ENCODE data around the gene CDC25B. TPM values are rescaled to one million over a fixed set of nuclear protein-coding genes. Genes with fewer than 3 reads are reported as not detected.

CDC25B gene
- total and polyA plus RNA-seq, 2 of the 13 experiments (the other 11 are each of a cell fraction or from before 2014, with no cell fraction given), result 14.5 to 19.4 TPM

DNA sequence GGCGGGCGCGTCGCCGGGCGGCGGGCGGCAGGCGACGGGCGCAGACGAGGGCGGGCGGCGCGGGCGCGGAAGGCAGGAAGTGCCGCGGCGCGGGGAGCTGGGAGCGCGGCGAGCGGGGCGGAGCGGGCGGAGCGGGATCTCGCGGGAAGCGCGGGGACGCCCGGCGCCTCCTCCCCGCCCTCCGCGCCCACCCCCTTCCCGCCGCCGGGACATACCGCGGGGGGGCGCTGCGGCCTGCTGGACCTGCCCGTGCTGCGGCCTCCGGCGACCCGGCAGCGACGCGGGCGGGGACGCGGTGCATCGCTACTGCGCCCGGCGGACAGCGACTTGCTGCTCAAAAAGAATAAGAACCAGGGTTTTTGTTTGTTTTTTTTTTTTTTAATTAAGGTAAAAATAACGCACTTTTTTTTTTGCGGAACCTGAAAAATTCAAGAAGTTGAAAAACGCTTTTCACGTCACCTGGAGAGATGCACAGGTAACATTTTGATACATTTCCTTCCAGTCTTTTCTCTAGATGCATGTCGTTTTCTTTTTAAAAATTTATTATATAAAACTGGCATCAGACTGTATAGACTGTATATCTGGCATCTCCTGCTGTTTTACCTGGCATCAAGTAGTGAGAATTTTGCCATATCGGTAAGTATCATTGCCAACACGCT, 9.3 kb upstream of the CDC25B start, which contains the start of gene CENPB (continued):
- TF ChIP-seq FOXA3 (CRISPR knock-in tag; IDR thresholded peaks at IDR 0.05) (peak; percentile 53; the same call in 1 of the 2 replicates), ATF7 (IDR thresholded peaks at IDR 0.05) (no peak), ATF7 (CRISPR knock-in tag; IDR thresholded peaks at IDR 0.05) (no peak), PCBP2 (optimal IDR thresholded peaks at IDR 0.05; ENCODE audit: low read depth, low read length, poor library complexity, severe bottlenecking) (no peak)
- TF ChIP-seq, protein P1, sequence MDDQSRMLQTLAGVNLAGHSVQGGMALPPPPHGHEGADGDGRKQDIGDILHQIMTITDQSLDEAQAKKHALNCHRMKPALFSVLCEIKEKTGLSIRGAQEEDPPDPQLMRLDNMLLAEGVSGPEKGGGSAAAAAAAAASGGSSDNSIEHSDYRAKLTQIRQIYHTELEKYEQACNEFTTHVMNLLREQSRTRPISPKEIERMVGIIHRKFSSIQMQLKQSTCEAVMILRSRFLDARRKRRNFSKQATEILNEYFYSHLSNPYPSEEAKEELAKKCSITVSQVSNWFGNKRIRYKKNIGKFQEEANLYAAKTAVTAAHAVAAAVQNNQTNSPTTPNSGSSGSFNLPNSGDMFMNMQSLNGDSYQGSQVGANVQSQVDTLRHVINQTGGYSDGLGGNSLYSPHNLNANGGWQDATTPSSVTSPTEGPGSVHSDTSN (CRISPR knock-in tag; IDR thresholded peaks at IDR 0.05; ENCODE audit: borderline replicate concordance), result no peak

DNA sequence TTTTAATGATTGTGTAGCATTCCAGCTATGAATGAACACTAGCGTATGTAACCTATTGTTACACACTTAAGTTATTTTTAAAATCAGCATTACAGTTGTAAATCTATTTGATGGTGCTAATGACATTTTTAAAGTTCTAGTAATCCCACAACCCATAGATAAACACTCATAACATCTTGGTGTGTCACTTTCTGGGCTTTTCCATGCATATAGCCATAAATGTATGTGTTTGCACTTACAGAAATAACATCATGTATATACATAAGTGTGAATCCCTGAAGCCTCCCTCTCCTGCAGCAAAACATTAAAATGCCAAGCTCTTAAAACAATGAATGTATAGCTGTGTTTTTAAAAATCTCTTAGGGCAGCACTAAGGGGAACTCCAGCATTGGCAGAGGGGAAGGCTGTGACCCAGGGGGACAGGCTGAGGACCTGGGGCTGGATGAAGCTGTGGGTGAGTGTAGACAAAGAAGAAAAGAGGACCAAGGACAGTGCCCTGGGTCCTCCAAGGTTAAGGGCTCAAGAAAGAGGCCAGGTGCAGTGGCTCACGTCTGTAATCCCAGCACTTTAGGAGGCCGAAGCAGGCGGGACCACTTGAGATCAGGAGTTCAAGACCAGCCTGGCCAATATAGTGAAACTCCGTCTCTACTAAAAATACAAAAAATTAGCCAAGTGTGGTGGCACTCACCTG, 8.6 kb upstream of the CDC25B start:
- peak overlapping the region; percentile 55; the same call in 1 of the 2 replicates for H3K9ac ChIP-seq (ENCODE audit: insufficient read depth, low read depth, low read length)
- peaks cover 73% of the 10 kb centered on the region for H3K4me1 ChIP-seq (ENCODE audit: insufficient read depth, low read length)
- peak overlapping the region; percentile 75 for H2AFZ ChIP-seq (ENCODE audit: low read length)
- CTCF ChIA-PET (ENCODE audit: low intra/inter-chr PET ratio, low total read pairs), result interaction anchor here (0.6 to 4.6 kb wide), 8 partner anchors 9 to 298 kb away, joined by 3 to 119 read pairs (median 4); partner anchors contain the start of genes AP5S1 and CDC25B
- POLR2A ChIA-PET, result interaction anchor here (1.5 to 10.4 kb wide), 5 partner anchors 8 to 67 kb away, joined by 4 to 134 read pairs (median 12); partner anchors contain the start of genes ADISSP, AP5S1 and CDC25B
- no TSS peak for BruUV-seq (replicated peaks)
- peak overlapping the region; percentile 92 for H3K4me2 ChIP-seq (ENCODE audit: low read depth, low read length)
- intact Hi-C loops (cut with micrococcal nuclease; ENCODE audit: unreplicated experiment), result loop anchor here (1.0 to 2.0 kb wide), 3 partner anchors 31 to 68 kb away; partner anchors contain the start of gene MAVS
- WGBS (ENCODE audit: low lambda C conversion rate), result 40% methylated on average over 5 of the region's 5 CpGs
- H3K36me3 ChIP-seq (replicated peaks in 1 of 2; ENCODE audit: control insufficient read depth in 1 of 2, insufficient read depth in 2 of 2, low read length in 2 of 2), result no peaks in the 10 kb centered on the region
- H4K20me1 ChIP-seq (ENCODE audit: insufficient read depth, low read length), result peaks cover 5% of the 10 kb centered on the region; the same call in 1 of the 2 replicates
- in situ Hi-C loops (cut with HindIII; ENCODE audit: extremely low pct_ligation_motif_present, low pct_unique_long_range_greater_than_20kb), result loop anchor here (5.0 kb wide), 1 partner anchor 60 kb away; the partner anchor contains the start of gene MAVS
- no peak for FAIRE-seq
- DNase-seq (ENCODE audit: low spot score), result no peak
- peaks cover 0 to 18% of the 10 kb centered on the region in 2 experiments; a peak in 3 of 5 replicates for H3K27me3 ChIP-seq (ENCODE audit: control insufficient read depth in 1 of 2, insufficient read depth in 2 of 2, low read length in 2 of 2)
- no peak for ATAC-seq
- peak overlapping the region; percentile 31 to 57 (median 56); a peak in 5 of 6 replicates for H3K4me3 ChIP-seq (replicated peaks in 1 of 3; ENCODE audit: insufficient read depth in 1 of 3, low read depth in 2 of 3, low read length in 3 of 3)
- H3K9me3 ChIP-seq (ENCODE audit: low read length), result no peaks in the 10 kb centered on the region
- H3K27ac ChIP-seq (ENCODE audit: extremely low read length, insufficient read depth, low read length), result no peak overlapping the region
- peaks cover 9% of the 10 kb centered on the region for H3K79me2 ChIP-seq (ENCODE audit: insufficient read depth, low read length)
- TF ChIP-seq U2AF1 (optimal IDR thresholded peaks at IDR 0.05; ENCODE audit: low read depth, low read length) (no peak), CBX2 (IDR thresholded peaks at IDR 0.05; ENCODE audit: low read depth, low read length) (0 out of 2 replicates have a peak, but pooled peaks have one; percentile 17), CBX2 (CRISPR knock-in tag; IDR thresholded peaks at IDR 0.05; ENCODE audit: low read depth) (no peak), CC2D1A (CRISPR knock-in tag; IDR thresholded peaks at IDR 0.05) (0 out of 2 replicates have a peak, but pooled peaks have one; percentile 36), ZNF720 (CRISPR knock-in tag; IDR thresholded peaks at IDR 0.05) (no peak), ARID2 (CRISPR knock-in tag; IDR thresholded peaks at IDR 0.05; ENCODE audit: borderline replicate concordance) (0 out of 2 replicates have a peak, but pooled peaks have one; percentile 3)
- TF ChIP-seq, protein P2, sequence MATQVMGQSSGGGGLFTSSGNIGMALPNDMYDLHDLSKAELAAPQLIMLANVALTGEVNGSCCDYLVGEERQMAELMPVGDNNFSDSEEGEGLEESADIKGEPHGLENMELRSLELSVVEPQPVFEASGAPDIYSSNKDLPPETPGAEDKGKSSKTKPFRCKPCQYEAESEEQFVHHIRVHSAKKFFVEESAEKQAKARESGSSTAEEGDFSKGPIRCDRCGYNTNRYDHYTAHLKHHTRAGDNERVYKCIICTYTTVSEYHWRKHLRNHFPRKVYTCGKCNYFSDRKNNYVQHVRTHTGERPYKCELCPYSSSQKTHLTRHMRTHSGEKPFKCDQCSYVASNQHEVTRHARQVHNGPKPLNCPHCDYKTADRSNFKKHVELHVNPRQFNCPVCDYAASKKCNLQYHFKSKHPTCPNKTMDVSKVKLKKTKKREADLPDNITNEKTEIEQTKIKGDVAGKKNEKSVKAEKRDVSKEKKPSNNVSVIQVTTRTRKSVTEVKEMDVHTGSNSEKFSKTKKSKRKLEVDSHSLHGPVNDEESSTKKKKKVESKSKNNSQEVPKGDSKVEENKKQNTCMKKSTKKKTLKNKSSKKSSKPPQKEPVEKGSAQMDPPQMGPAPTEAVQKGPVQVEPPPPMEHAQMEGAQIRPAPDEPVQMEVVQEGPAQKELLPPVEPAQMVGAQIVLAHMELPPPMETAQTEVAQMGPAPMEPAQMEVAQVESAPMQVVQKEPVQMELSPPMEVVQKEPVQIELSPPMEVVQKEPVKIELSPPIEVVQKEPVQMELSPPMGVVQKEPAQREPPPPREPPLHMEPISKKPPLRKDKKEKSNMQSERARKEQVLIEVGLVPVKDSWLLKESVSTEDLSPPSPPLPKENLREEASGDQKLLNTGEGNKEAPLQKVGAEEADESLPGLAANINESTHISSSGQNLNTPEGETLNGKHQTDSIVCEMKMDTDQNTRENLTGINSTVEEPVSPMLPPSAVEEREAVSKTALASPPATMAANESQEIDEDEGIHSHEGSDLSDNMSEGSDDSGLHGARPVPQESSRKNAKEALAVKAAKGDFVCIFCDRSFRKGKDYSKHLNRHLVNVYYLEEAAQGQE (IDR thresholded peaks at IDR 0.05; ENCODE audit: borderline replicate concordance in 1 of 2, low read depth in 1 of 2, low read length in 2 of 2), result peak; percentile 6 to 69; a peak in 3 of 4 replicates
- TF ChIP-seq, protein P3, sequence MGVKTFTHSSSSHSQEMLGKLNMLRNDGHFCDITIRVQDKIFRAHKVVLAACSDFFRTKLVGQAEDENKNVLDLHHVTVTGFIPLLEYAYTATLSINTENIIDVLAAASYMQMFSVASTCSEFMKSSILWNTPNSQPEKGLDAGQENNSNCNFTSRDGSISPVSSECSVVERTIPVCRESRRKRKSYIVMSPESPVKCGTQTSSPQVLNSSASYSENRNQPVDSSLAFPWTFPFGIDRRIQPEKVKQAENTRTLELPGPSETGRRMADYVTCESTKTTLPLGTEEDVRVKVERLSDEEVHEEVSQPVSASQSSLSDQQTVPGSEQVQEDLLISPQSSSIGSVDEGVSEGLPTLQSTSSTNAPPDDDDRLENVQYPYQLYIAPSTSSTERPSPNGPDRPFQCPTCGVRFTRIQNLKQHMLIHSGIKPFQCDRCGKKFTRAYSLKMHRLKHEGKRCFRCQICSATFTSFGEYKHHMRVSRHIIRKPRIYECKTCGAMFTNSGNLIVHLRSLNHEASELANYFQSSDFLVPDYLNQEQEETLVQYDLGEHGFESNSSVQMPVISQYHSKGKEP (CRISPR knock-in tag; IDR thresholded peaks at IDR 0.05), result no peak

All from HepG2 (cell line).